Ovary (tissue), 9 donors: ENCODE results near the gene DNAI1. TPM values are rescaled to one million over a fixed set of nuclear protein-coding genes. Genes with fewer than 3 reads are reported as not detected.

Experiments
- DNase-seq, 5 donors: peaks; one replicate each; pipeline ENCODE4 v3.0.0-alpha.2; 2019 to 2020
- H3K27ac ChIP-seq, 2 donors: fragments of 200-600 bp; one replicate each; pipeline versions ENCODE4 v1.5.1 to v1.8.0; 2019 to 2022
- H3K27me3 ChIP-seq: fragments of 200-600 bp; one replicate; pipeline ENCODE4 v1.8.0; 2022
- H3K36me3 ChIP-seq: fragments of 200-600 bp; sonication (generic); one replicate; pipeline ENCODE4 v1.5.1; 2019
- H3K4me1 ChIP-seq: one replicate; pipeline ENCODE4 v1.8.1; 2013; ENCODE audit warnings: mild to moderate bottlenecking, moderate library complexity; ENCODE audit not compliant: insufficient read depth
- H3K4me3 ChIP-seq: fragments of 200-600 bp; sonication (generic); one replicate; pipeline ENCODE4 v1.5.1; 2017
- H3K9me3 ChIP-seq, 2 donors: fragments of 200-600 bp in 1 of 2; sonication (generic) in 1 of 2; one replicate each; pipeline versions ENCODE4 v1.5.1 to v1.8.1; 2013 to 2019; ENCODE audit warnings: mild to moderate bottlenecking in 1 of 2, moderate library complexity in 1 of 2
- EP300 ChIP-seq: sonication (generic); formaldehyde crosslinking; IDR thresholded peaks from one replicate; pipeline ENCODE4 v1.6.1; 2017; ENCODE audit warnings: antibody characterized with exemption
- POLR2A ChIP-seq: fragments of 450-650 bp; IDR thresholded peaks from one replicate; pipeline ENCODE4 v1.6.1; 2017; ENCODE audit warnings: antibody characterized with exemption, mild to moderate bottlenecking, moderate library complexity
- WGBS, 3 donors: extraction: QIAGEN DNeasy Blood & Tissue Kit in 1 of 3; methylation state at CpG; one replicate each; pipeline versions ENCODE4 v1.1.5 to v1.1.7; 2013 to 2017; 5-methylcytosine and 5-hydroxymethylcytosine counted together
- intact Hi-C, 4 donors: fragments of 100-400 bp; cut with DNase I; formaldehyde crosslinking; loops; one replicate each; pipeline versions ENCODE4 v1.11.0 to v1.15.1; 2022 to 2023
- polyA plus RNA-seq, 2 donors: library from polyadenylated mRNA; stranded (reverse); fragments of 200-250 nt in 1 of 2; fragments of 350-450 nt in 1 of 2; fragmentation: Illumina TruSeq in 1 of 2; extraction: RNeasy Lipid Tissue Mini Kit (QIAGEN cat#74804) in 1 of 2; gene quantifications; one replicate each; pipeline ENCODE4 v1.2.3, GENCODE V29; 2013 to 2014
- total RNA-seq, 7 donors: library from RNA; depleted of rRNA in 2 of 7; stranded (reverse); fragments of >200 nt in 2 of 7; fragmentation: NEBNext Ultra II Directional in 3 of 7; extraction: Animal tissue kit (Norgen Biotek cat#: 25700) in 3 of 7; gene quantifications; one replicate each; pipeline versions ENCODE4 v1.1.0 to v1.2.4, GENCODE V29; 2016 to 2023
- TF ChIP-seq, protein P1 (sequence below), 3 donors: fragments of 450-650 bp in 2 of 3; fragments of 200-600 bp in 1 of 3; IDR thresholded peaks; one replicate each; pipeline versions ENCODE4 v1.5.1 to v1.8.0; 2016 to 2022; ENCODE audit warnings: antibody characterized with exemption in 3 of 3, mild to moderate bottlenecking in 1 of 3
- donor health status: DM: no; HTN: no; CAD: no; lungs with moderate emphysema.
- donor health status: DM: no; HTN: no; CAD: no.
- donor health status: Bipolar disorder and iron deficiency.
- donor health status: DM: yes; HTN: yes; CAD: no.
- donor health status: DM: no; HTN: no; CAD: no.
- donor health status: DM: yes; HTN: yes; CAD: no.

DNAI1 gene
- total and polyA plus RNA-seq, 9 donors, result 0.10 to 26.1 (median 1.9) TPM; not detected in 3

DNA sequence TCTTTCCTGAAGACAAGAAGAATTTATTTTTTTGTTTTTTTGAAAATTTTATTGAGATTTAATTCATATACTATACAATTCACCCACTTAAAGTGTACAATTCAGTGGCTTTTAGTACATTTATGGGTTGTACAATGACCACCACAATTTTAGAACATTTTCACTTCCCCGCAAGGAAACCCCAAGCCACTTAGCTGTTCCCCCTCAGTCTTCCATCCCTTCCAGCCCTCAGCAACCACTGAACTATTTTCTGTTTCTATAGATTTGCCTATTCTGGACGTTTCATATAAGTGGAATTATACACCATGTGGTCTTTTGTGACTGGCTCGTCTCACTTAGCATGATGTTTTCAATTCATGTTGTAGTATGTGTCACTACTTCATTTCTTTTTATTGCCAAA, 28.0 kb downstream of the DNAI1 start:
- 58 to 68% (median 58%) methylated on average over 3 of the region's 3 CpGs for WGBS, 3 donors
- no peaks in the 10 kb centered on the region for H3K36me3 ChIP-seq
- H3K27ac ChIP-seq, result no peak overlapping the region
- H3K9me3 ChIP-seq, result no peaks in the 10 kb centered on the region
- H3K4me3 ChIP-seq, result no peak overlapping the region
- no peak for TF ChIP-seq EP300
- TF ChIP-seq POLR2A, result no peak
- TF ChIP-seq, protein P1, sequence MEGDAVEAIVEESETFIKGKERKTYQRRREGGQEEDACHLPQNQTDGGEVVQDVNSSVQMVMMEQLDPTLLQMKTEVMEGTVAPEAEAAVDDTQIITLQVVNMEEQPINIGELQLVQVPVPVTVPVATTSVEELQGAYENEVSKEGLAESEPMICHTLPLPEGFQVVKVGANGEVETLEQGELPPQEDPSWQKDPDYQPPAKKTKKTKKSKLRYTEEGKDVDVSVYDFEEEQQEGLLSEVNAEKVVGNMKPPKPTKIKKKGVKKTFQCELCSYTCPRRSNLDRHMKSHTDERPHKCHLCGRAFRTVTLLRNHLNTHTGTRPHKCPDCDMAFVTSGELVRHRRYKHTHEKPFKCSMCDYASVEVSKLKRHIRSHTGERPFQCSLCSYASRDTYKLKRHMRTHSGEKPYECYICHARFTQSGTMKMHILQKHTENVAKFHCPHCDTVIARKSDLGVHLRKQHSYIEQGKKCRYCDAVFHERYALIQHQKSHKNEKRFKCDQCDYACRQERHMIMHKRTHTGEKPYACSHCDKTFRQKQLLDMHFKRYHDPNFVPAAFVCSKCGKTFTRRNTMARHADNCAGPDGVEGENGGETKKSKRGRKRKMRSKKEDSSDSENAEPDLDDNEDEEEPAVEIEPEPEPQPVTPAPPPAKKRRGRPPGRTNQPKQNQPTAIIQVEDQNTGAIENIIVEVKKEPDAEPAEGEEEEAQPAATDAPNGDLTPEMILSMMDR (IDR thresholded peaks at IDR 0.05), result no peak
- H3K4me1 ChIP-seq, result no peaks in the 10 kb centered on the region
- intact Hi-C loops, result loop anchor here in 1 of 4 donors (5.0 kb wide), 1 partner anchor 64 kb away; no protein-coding TSS in a partner anchor
- no peaks in the 10 kb centered on the region for H3K27me3 ChIP-seq
- no peak for DNase-seq

DNA sequence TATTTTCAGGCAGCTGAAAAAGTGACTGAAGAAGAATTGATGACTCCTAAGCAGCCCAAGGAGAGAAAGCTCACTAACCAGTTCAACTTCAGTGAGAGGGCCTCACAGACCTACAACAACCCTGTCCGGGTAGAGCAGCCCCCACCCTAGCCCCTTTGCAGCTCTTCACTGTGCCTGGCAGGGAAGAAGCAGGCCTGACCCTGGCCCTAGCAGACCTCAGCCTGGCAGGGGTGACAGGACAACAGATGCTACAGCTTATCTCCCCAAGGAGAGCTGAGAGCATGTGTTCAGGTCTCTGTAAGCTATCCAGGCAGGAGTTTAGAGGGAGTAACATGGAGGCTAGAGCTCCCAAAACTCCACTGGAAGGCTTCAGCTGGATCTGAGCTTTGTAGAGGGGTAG, 31.8 kb downstream of the DNAI1 start:
- Histone ChIP-seq H3K36me3 (no peaks in the 10 kb centered on the region), H3K27me3 (no peaks in the 10 kb centered on the region), H3K4me1 (no peaks in the 10 kb centered on the region), H3K27ac (no peak overlapping the region), H3K4me3 (no peak overlapping the region), H3K9me3 (no peaks in the 10 kb centered on the region)
- intact Hi-C loops, result no loop called here
- 50 to 75% (median 62%) methylated on average over 1 of the region's 1 CpG for WGBS, 3 donors
- no peak for DNase-seq
- TF ChIP-seq POLR2A (no peak), EP300 (no peak)
- TF ChIP-seq, protein P1 (IDR thresholded peaks at IDR 0.05), result no peak

DNA sequence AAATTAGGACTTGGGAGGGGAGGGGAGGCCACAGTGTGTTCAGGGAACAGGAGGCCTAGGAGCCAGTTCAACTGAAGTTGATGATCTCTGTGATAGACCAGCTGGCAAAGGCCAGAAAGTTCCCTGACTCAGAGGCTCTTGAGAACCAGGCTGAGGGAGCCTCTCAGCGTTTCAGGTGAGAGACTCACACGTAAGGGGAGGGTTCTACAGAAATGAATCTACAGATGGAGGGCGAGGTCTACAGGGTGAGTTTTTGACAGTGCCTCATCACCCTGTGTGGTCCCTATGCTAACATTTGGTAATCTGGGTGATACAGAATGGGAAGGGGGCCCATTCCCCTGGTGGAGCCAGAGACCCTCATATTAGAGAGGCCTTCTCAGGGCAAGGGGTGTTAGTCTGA, 32.2 kb downstream of the DNAI1 start:
- Histone ChIP-seq H3K4me3 (no peak overlapping the region), H3K4me1 (no peaks in the 10 kb centered on the region), H3K9me3 (no peaks in the 10 kb centered on the region), H3K27ac (no peak overlapping the region), H3K36me3 (no peaks in the 10 kb centered on the region), H3K27me3 (no peaks in the 10 kb centered on the region)
- 54 to 75% (median 61%) methylated on average over 3 of the region's 3 CpGs for WGBS, 3 donors
- no peak for DNase-seq
- intact Hi-C loops, result no loop called here
- TF ChIP-seq POLR2A, result no peak
- no peak for TF ChIP-seq EP300
- TF ChIP-seq, protein P1 (IDR thresholded peaks at IDR 0.05), result no peak

DNA sequence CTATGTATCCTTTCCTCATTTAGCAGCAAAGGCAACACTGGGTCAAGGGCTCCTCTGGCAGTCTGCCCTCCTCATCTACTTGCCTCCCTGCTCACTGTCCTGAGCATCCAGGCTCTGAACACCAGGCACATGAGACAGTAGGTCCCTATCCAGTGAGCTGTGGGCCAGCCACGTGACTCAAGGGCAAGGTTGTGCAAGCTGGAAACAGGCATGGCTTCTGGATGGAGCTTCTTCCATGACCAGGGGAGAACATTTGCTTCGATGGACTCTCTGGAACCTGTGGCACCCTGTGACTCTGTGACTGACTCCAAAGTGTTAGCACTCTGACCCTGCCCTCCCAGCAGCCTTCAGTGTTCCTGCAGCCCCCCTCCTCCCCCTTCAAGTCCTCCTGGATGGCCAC, 33.0 kb downstream of the DNAI1 start:
- TF ChIP-seq EP300 (no peak), POLR2A (no peak)
- TF ChIP-seq, protein P1 (IDR thresholded peaks at IDR 0.05), result no peak
- 40 to 64% (median 43%) methylated on average over 2 of the region's 2 CpGs for WGBS, 3 donors
- no peak for DNase-seq
- no peak overlapping the region for H3K27ac ChIP-seq
- H3K4me3 ChIP-seq, result no peak overlapping the region
- intact Hi-C loops, result no loop called here
- no peaks in the 10 kb centered on the region for H3K27me3 ChIP-seq
- H3K4me1 ChIP-seq, result no peaks in the 10 kb centered on the region
- H3K36me3 ChIP-seq, result no peaks in the 10 kb centered on the region
- no peaks in the 10 kb centered on the region for H3K9me3 ChIP-seq

DNA sequence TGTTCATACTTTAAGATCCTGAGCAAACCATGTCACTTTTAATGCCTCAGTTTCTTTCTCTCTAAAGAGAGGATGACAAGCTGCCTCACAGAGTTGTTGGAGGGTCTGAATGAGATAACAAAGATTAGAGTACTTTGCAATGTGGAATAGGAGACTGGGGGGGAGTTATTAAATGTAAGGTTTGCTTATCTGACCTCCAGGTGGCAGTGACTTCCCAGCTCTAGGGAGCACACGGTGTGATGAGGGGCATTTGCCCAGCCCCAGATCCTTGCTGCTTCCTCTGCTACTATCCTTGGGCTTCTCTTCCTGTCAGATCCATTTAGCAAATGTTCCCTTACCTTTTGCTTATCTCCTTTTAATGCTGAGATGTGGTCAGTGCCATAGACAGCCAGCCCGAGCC, 33.4 kb downstream of the DNAI1 start:
- Histone ChIP-seq H3K36me3 (no peaks in the 10 kb centered on the region), H3K4me3 (no peak overlapping the region), H3K27me3 (no peaks in the 10 kb centered on the region), H3K9me3 (no peaks in the 10 kb centered on the region), H3K27ac (no peak overlapping the region), H3K4me1 (no peaks in the 10 kb centered on the region)
- no peak for DNase-seq
- WGBS, 3 donors, result 25 to 33% (median 29%) methylated on average over 2 of the region's 2 CpGs
- intact Hi-C loops, result no loop called here
- TF ChIP-seq POLR2A, result no peak
- TF ChIP-seq, protein P1 (IDR thresholded peaks at IDR 0.05), result no peak
- no peak for TF ChIP-seq EP300
